Measurements from ENCODE around the gene ZFYVE19. TPM values are rescaled to one million over a fixed set of nuclear protein-coding genes. Genes with fewer than 3 reads are reported as not detected.

Gene ZFYVE19
- total and polyA plus RNA-seq, 8 donors: 23.6 to 32.3 (median 29.7) TPM

DNA sequence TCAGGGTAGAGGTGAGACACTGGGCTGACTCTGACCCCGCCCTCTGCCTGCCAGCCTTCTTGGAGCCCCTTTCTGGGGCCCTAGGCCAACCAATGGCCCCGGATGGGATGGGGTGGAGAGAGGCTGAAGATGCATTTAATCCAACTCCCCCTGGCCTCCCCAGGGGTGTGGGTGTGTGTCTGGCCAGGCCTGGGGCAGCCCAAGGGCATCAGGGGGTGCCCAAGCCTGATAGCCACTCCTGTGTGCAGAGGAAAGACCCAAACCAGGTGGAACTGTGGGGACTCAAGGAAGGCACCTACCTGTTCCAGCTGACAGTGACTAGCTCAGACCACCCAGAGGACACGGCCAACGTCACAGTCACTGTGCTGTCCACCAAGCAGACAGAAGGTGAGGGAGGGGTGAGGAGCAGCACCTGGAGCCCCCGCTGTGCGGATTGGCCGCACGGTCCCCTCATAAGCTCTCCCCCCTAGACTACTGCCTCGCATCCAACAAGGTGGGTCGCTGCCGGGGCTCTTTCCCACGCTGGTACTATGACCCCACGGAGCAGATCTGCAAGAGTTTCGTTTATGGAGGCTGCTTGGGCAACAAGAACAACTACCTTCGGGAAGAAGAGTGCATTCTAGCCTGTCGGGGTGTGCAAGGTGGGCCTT is 46.5 kb downstream of the ZFYVE19 start:
- Histone ChIP-seq H3K36me3 (peaks cover 0 to 40% of the 10 kb centered on the region in 2 donors), H3K9me3 (no peaks in the 10 kb centered on the region), H3K27ac (no peak overlapping the region), H3K4me1 (peaks cover 9 to 11% of the 10 kb centered on the region in 2 donors), H3K27me3 (no peaks in the 10 kb centered on the region), H3K4me3 (no peak overlapping the region)
- intact Hi-C loops (cut with DNase I): no loop called here
- TF ChIP-seq, protein P1, sequence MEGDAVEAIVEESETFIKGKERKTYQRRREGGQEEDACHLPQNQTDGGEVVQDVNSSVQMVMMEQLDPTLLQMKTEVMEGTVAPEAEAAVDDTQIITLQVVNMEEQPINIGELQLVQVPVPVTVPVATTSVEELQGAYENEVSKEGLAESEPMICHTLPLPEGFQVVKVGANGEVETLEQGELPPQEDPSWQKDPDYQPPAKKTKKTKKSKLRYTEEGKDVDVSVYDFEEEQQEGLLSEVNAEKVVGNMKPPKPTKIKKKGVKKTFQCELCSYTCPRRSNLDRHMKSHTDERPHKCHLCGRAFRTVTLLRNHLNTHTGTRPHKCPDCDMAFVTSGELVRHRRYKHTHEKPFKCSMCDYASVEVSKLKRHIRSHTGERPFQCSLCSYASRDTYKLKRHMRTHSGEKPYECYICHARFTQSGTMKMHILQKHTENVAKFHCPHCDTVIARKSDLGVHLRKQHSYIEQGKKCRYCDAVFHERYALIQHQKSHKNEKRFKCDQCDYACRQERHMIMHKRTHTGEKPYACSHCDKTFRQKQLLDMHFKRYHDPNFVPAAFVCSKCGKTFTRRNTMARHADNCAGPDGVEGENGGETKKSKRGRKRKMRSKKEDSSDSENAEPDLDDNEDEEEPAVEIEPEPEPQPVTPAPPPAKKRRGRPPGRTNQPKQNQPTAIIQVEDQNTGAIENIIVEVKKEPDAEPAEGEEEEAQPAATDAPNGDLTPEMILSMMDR (IDR thresholded peaks at IDR 0.05): no peak
- no peak for ATAC-seq
- no peak for DNase-seq

DNA sequence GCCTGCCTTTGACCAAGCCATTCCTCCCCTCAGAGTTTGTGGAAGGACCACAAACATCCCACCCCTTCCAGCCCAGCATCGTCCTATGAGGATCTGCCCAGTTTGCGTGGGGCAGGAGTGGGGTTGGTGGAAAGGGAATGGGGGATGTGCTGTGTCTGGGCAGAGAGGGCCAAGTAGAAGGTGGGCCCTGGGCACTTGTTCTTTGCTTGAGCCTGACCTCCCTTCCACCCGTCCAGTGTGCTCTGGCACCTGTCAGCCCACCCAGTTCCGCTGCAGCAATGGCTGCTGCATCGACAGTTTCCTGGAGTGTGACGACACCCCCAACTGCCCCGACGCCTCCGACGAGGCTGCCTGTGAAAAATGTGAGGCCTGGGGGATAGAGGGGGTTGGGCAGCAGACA is 47.3 kb downstream of the ZFYVE19 start:
- no peak for ATAC-seq
- TF ChIP-seq, protein P1 (IDR thresholded peaks at IDR 0.05): no peak
- Histone ChIP-seq H3K36me3 (peaks cover 0 to 40% of the 10 kb centered on the region in 2 donors), H3K27ac (no peak overlapping the region), H3K27me3 (no peaks in the 10 kb centered on the region), H3K4me1 (peaks cover 11% of the 10 kb centered on the region in 2 donors), H3K4me3 (no peak overlapping the region), H3K9me3 (no peaks in the 10 kb centered on the region)
- DNase-seq: no peak
- intact Hi-C loops (cut with DNase I): no loop called here

DNA sequence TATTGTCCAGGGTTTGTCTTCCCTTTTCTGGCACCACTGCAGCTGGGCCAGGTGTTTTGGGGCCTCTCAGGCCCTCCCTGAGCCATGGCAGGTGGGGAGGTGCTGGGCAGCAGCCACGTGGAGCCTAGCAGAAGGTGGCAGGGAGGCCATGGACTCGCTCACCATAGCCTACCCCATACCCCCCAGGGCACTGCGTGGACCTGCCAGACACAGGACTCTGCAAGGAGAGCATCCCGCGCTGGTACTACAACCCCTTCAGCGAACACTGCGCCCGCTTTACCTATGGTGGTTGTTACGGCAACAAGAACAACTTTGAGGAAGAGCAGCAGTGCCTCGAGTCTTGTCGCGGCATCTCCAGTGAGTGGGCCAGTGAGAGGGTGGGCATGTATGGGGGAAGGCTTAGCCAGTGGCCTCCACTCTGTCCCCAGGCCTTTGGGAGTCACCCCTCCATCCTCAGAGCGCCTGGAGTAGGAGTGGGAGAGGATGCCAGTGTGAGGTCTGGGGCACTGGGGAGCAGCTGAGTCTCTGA is 48.9 kb downstream of the ZFYVE19 start:
- intact Hi-C loops (cut with DNase I): no loop called here
- TF ChIP-seq, protein P1 (IDR thresholded peaks at IDR 0.05): no peak
- Histone ChIP-seq H3K9me3 (no peaks in the 10 kb centered on the region), H3K27ac (no peak overlapping the region), H3K36me3 (peaks cover 0 to 34% of the 10 kb centered on the region in 2 donors), H3K4me1 (peaks cover 11 to 26% of the 10 kb centered on the region in 2 donors), H3K4me3 (no peak overlapping the region), H3K27me3 (no peaks in the 10 kb centered on the region)
- DNase-seq: no peak
- no peak for ATAC-seq

DNA sequence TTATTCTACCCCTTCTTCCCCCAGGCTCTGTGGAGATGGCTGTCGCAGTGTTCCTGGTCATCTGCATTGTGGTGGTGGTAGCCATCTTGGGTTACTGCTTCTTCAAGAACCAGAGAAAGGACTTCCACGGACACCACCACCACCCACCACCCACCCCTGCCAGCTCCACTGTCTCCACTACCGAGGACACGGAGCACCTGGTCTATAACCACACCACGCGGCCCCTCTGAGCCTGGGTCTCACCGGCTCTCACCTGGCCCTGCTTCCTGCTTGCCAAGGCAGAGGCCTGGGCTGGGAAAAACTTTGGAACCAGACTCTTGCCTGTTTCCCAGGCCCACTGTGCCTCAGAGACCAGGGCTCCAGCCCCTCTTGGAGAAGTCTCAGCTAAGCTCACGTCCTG is 49.9 kb downstream of the ZFYVE19 start:
- intact Hi-C loops (cut with DNase I): no loop called here
- ATAC-seq (no peak), DNase-seq (no peak)
- Histone ChIP-seq H3K4me3 (no peak overlapping the region), H3K27ac (peak overlapping the region in 1 of 2 donors; percentile 54), H3K36me3 (peaks cover 0 to 32% of the 10 kb centered on the region in 2 donors), H3K4me1 (peaks cover 11 to 26% of the 10 kb centered on the region in 2 donors), H3K9me3 (no peaks in the 10 kb centered on the region), H3K27me3 (no peaks in the 10 kb centered on the region)
- TF ChIP-seq, protein P1 (IDR thresholded peaks at IDR 0.05): no peak

DNA sequence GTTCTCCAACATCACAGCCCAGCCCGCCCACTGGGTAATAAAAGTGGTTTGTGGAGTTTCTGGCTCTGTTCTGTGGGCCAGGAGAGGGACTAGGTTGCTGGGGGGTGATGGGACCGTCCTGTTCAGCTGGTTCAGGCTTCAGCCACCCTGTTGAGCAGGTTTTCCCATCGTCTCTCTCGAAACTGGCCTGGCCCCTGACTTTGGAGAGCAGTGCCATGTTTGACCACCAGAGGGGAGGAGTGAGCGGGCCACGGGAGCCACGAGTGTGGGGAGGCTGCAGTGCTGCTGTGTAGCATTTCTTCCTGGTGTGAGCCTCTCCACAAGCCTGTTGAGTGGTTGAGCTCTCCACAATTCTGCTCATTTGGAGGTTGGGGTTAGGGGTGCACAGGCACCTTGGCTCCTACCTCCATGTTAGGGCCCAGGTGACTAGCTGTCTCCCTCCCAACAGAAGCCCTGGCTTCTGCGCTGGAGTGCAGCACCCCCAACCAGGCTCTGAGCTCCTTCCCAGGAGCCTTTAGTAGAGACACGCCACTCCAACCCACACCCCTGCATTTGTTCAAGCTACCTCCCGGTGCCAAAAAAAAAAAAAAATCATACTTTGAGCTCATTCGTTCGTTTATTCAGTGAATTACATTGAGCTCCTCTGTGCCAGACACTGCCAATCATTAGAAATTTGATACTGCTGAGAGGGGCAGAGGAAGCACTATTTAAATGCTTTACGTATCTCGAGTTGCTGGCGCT is 50.9 kb downstream of the ZFYVE19 start:
- peaks cover 11 to 26% of the 10 kb centered on the region in 2 donors for H3K4me1 ChIP-seq
- H3K9me3 ChIP-seq: no peaks in the 10 kb centered on the region
- ATAC-seq (peak; percentile 93), DNase-seq (peak in 3 of 4 donors; percentile 79 to 94 (median 90))
- TF ChIP-seq, protein P1 (IDR thresholded peaks at IDR 0.05): peak; percentile 90 to 96
- intact Hi-C loops (cut with DNase I): no loop called here
- peak overlapping the region in 1 of 2 donors; percentile 54 for H3K27ac ChIP-seq
- H3K4me3 ChIP-seq: no peak overlapping the region
- H3K36me3 ChIP-seq: peaks cover 0 to 32% of the 10 kb centered on the region in 2 donors
- no peaks in the 10 kb centered on the region for H3K27me3 ChIP-seq
